Heart left ventricle (tissue), 13 donors: ENCODE data around the gene FEN1.

Source experiments
- CTCF ChIP-seq, 12 donors: fragments of 200-600 bp; sonication (generic) in 4 of 12; IDR thresholded peaks; one replicate each; pipeline versions ENCODE4 v1.5.0 to v1.8.0; 2018 to 2022; ENCODE audit warnings: antibody characterized with exemption in 12 of 12, mild to moderate bottlenecking in 5 of 12
- POLR2A ChIP-seq, 2 donors: fragments of 450-650 bp; IDR thresholded peaks; one replicate each; pipeline ENCODE4 v1.6.1; 2017; ENCODE audit warnings: antibody characterized with exemption in 2 of 2, mild to moderate bottlenecking in 2 of 2, moderate library complexity in 2 of 2
- donor health status: ischemic (EF 13 %, LVEDD 7.1; RV severe dilation, severe dysfunction).
- donor health status: DM: no; HTN: yes; CAD: no.
- donor health status: DM: no; HTN: no; CAD: no.
- donor health status: ischemic (EF 25% LVEDD 6.9; RV normal size, moderate dysfunction).
- donor health status: ischemic (EF 25% LVEDD 5.7; RV mildly dilated, moderate dysfunction).
- donor health status: ischemic (EF 35%, LVEDD 5.7; RV mildly dilated, moderate dysfunction).
- donor health status: nonischemic (EF 11% LVEDD 7.7; RV severe dilation, severe dysfunction).
- donor health status: DM: yes; HTN: yes; CAD: no.
- donor health status: PGD.
- donor health status: ischemic (EF 29% LVEDD 5.4; RV normal size, mild dysfunction).
- donor health status: nonischemic (EF 23%, LVEDD 6.1; RV moderate dilation, normal function).

GRCh38 chr11:61771195-61771894 lies 21.4 kb upstream of the FEN1 start:
- TF ChIP-seq POLR2A (IDR thresholded peaks at IDR 0.05) (no peak), CTCF (IDR thresholded peaks at IDR 0.05) (no peak)
